ENCODE data around the gene NR4A1.

The NR4A1 gene

GRCh38 chr12:52042706-52043385 is 8.4 kb upstream of the NR4A1 start:
- no peak for DNase-seq

DNA sequence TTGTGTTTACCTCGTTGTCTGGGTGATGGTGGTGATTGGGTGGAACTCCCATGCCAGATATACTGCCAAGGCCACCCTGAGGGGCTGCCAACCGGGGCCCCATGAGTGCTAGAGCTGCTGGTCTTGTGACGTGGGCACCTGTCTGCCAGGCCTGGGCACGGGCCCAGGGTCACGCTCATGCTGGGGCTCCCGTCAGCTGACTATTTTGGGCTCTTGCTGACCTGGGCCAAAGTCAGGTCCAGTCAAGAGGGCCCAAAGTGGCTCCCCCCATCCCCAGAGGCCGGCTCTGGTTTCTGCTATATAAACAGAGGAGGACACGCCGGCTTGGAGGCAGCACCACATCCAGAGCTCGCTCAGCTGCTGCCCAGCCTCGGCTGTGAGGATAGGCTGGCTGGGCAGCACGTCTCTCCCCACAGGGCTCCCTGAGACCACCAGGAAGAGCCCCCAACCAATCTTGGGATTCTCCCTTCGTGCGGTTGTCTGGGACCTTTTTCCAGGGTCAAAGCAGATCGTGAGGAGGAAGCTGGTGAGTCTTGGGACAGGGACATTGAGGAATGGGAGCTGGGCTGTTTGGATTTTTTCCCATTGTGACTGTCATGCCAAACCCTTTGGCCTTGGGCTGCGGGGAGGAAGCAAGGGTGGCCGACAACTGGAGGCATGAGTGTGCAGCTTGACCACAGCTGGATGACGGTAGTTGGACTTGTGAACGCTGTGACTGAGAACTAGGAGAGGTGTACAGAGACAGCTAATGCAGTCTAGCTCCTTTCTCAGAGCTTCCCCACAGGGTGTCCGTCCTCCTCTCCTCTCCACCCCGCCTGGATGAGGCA is 7.6 kb upstream of the NR4A1 start:
- DNase-seq = no peak

- DNase-seq = no peak
Observed at GRCh38 chr12:52044292-52044983, 6.8 kb upstream of the NR4A1 start.

- DNase-seq = no peak
Observed at GRCh38 chr12:52045794-52046199, 5.4 kb upstream of the NR4A1 start.

GRCh38 chr12:52046859-52047258 is 4.4 kb upstream of the NR4A1 start:
- DNase-seq = no peak

GRCh38 chr12:52049286-52049685 is 2.0 kb upstream of the NR4A1 start:
- no peak for DNase-seq

DNA sequence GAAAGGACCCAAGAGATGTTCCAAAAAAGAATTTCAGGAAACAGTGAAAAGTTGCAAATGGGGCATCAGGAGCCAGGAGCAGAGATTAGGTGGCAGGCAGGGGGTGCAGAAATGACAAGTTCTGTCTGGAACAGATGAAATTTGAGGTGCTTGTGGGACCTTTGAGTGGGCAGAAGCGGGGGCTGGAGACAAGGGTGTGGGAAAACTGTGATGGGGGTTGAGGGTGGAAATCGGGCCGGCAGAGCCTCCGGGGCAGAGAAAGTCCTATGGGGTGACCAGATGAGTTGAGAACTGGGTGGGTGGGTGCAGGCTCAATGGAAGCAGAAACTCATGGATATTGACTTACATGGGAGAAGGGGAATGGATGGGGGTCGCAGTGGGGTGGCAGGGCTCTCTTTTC is 1.6 kb upstream of the NR4A1 start:
- no peak for DNase-seq

GRCh38 chr12:52050116-52050757 is 1.0 kb upstream of the NR4A1 start:
- no peak for DNase-seq

DNA sequence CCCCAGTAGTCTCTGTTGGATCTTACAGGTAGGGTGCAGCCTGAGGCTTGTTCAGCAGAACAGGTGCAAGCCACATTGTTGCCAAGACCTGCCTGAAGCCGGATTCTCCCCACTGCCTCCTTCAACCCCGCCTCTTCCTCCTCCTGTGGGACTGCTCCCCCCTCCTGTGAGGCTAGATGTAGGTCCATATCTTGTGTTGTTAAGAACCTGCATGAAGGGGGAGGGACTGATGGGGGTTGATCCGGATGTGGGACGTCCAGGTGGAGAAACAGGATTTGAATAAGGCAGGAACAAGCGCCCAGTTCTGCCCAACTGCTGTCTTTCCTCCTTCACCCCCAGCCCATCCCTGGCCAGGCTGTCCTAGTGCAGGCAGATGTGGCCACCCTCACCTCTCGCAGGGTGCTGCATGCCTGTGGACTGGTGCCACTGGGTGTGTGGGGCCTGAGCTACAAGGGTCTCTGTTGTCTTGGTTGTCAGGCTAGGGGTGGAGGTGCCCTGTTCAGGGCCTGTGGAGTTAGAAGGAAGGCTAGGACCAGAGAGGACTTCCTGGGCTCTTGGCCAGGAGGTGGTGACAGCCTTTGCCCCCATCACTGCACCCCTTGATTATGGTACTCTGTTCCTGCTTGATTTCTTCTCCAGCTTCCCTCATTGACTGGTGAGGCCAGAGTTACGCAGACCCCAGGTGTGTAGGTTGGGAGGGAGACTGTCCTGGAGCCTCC is 1.4 kb downstream of the NR4A1 start:
- DNase-seq = no peak

DNA sequence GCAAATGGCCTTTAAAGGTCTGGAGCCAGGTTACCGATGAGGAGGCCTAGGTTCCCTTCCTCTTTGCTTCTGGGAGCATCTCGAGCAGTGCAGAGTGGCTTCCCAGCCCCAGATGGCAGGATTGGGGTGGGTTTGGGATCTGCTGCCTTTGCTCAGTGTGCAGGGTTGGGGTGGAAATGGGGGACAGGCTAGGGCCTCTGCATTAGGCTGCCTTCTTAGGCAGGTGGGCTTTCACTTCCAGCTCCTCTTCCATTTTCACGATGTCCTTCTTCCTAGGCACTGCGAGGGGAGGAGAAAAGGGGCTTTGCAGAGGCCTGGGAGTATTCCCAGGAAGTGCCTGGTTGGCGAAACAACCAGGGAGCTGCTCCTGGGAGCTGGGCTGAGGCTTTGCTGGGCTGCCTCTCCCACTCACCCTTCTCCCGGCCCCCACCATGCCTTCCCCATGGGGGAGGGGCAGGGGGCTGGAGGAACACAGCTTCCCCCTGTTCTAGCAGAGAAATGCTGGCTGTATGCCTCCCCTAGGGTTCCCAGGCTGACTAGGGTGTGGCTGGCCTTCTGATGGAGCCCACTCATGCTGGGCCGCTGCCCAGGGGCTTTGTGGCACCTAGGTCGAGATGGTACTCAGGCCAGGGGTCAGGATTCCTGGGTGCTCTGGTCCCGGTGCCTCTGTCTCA is 2.4 kb downstream of the NR4A1 start:
- no peak for DNase-seq

DNA sequence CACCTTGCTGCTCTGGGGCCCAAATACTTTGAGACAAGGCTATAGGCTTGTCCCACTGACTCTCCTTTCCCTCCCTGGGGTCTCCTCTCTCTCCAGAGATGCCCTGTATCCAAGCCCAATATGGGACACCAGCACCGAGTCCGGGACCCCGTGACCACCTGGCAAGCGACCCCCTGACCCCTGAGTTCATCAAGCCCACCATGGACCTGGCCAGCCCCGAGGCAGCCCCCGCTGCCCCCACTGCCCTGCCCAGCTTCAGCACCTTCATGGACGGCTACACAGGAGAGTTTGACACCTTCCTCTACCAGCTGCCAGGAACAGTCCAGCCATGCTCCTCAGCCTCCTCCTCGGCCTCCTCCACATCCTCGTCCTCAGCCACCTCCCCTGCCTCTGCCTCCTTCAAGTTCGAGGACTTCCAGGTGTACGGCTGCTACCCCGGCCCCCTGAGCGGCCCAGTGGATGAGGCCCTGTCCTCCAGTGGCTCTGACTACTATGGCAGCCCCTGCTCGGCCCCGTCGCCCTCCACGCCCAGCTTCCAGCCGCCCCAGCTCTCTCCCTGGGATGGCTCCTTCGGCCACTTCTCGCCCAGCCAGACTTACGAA is 3.1 kb downstream of the NR4A1 start:
- no peak for DNase-seq

DNA sequence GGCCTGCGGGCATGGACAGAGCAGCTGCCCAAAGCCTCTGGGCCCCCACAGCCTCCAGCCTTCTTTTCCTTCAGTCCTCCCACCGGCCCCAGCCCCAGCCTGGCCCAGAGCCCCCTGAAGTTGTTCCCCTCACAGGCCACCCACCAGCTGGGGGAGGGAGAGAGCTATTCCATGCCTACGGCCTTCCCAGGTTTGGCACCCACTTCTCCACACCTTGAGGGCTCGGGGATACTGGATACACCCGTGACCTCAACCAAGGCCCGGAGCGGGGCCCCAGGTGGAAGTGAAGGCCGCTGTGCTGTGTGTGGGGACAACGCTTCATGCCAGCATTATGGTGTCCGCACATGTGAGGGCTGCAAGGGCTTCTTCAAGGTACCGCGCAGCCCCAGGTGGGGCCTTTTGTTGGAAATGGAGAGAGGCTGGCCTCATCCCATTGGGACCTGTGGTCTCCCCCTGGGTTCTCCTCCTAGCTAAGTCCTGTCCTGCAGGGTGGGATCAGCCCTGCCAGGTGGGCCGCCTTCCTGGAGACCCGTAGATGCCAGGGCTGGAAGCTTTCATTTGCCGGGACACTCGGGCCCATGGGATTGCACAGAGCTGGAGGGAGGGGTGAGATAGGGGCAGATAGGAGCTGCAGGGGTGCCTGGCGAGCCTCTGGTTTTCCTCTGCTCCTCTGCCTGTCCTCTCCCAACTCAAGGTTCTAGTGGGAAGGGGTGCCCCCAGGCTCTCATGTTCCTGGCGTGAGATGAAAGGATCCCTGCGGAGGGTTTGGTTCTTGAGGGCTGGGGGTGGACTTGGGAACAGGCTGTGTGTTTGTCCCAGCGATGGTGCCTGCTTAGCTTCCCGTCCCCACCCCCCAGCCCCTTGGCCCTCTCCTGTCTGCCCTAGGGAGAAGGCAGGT is 3.8 kb downstream of the NR4A1 start:
- DNase-seq = no peak

DNA sequence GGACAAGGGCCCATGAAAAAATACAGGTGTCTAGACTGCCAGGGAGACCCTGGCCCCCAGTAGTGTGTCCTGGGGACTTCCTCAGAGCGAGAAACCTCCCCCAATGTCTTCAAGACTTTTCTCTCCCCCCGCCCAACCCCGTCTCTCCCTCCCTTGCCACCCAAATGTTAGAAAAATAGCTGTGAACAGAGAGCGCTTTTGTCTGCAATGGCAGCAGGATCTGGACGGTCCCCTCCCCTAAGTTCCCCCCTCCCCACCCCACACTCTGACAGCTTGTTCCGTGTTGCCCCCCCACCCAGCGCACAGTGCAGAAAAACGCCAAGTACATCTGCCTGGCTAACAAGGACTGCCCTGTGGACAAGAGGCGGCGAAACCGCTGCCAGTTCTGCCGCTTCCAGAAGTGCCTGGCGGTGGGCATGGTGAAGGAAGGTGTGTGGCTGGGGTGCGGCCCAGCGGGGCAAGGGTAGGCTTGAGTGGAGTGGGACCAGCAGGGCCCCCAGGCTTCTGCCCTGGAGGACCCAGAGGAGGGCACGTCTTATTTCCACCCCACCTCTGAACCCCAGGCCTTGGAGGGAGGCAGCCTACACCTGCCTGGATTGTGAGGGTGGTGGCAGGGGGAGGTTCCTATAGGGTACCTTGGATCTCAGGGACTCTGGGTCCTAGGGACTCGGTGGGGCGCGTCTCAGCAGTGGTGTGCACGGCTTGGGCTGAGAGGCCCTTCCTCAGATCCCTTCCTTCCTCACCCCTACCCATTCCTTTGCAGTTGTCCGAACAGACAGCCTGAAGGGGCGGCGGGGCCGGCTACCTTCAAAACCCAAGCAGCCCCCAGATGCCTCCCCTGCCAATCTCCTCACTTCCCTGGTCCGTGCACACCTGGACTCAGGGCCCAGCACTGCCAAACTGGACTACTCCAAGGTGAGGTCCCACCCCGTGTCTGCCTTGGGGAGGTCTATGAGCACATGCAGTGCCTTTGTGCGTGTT is 4.8 kb downstream of the NR4A1 start:
- no peak for DNase-seq

DNA sequence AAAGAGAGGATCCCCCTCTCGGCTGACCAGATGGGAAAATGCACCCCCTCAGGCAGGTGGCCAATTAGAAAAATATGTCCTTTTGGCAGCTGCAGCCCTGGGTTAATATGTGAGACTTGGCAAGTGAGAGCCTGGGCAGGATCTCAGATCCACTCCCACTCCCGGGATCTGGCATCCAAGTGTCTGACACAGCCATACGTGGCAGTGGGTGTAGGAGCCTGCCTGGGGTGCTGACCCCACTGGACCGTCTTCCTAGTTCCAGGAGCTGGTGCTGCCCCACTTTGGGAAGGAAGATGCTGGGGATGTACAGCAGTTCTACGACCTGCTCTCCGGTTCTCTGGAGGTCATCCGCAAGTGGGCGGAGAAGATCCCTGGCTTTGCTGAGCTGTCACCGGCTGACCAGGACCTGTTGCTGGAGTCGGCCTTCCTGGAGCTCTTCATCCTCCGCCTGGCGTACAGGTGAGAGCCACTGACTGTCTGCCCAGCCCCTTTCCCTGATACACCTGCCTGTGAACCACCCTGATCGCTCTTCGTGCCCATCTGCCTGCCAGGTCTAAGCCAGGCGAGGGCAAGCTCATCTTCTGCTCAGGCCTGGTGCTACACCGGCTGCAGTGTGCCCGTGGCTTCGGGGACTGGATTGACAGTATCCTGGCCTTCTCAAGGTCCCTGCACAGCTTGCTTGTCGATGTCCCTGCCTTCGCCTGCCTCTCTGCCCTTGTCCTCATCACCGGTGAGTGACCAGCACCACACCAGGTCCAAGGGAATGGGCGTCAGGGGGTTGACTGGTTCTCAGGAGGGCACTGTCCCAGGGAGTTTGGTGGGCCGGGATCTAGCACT is 5.8 kb downstream of the NR4A1 start:
- no peak for DNase-seq

- no peak for DNase-seq
Observed at GRCh38 chr12:52057638-52058576, 6.7 kb downstream of the NR4A1 start.

GRCh38 chr12:52058631-52059361 is 7.6 kb downstream of the NR4A1 start:
- no peak for DNase-seq

All from CD4-positive, alpha-beta T cell treated with Interleukin-6 for 4 hours (primary cell).